Keratinocyte (primary cell): ENCODE results near the gene ATRNL1. TPM values are rescaled to one million over a fixed set of nuclear protein-coding genes. Genes with fewer than 3 reads are reported as not detected.

ENCODE experiments used
- DNase-seq: peaks from one replicate; pipeline ENCODE4 v3.0.0-alpha.2; 2011; ENCODE audit warnings: low read depth, missing footprints, low spot score
- FAIRE-seq: peaks from 2 replicates; lab custom pipeline; 2011; peaks lifted over from hg19 to GRCh38; lab: Jason Lieb, UNC
- H2AFZ ChIP-seq: 2 replicates; pipeline ENCODE4 v1.6.0; 2012; ENCODE audit warnings: low read length, control low read depth, inconsistent platforms; ENCODE audit not compliant: control insufficient read depth
- H3K27ac ChIP-seq: 2 replicates; pipeline ENCODE4 v1.5.1; 2011; ENCODE audit warnings: low read length; ENCODE audit not compliant: control insufficient read depth, insufficient read depth
- H3K27me3 ChIP-seq: 3 replicates; pipeline ENCODE4 v1.6.0; 2011; ENCODE audit warnings: low read length; ENCODE audit not compliant: control insufficient read depth, insufficient read depth; ENCODE audit errors: extremely low read depth
- H3K36me3 ChIP-seq, 2 experiments: 2 replicates in 1 of 2; 3 replicates in 1 of 2; pipeline ENCODE4 v1.5.1; 2011; ENCODE audit warnings: low read length in 2 of 2, mild to moderate bottlenecking in 1 of 2; ENCODE audit not compliant: control insufficient read depth in 2 of 2, insufficient read depth in 2 of 2; ENCODE audit errors: extremely low read depth in 1 of 2
- H3K4me1 ChIP-seq: 3 replicates; pipeline ENCODE4 v1.5.1; 2011; ENCODE audit warnings: low read length; ENCODE audit not compliant: control insufficient read depth, insufficient read depth; ENCODE audit errors: extremely low read depth
- H3K4me2 ChIP-seq: 3 replicates; pipeline ENCODE4 v1.6.0; 2011; ENCODE audit warnings: low read depth, low read length; ENCODE audit not compliant: control insufficient read depth, insufficient read depth; ENCODE audit errors: extremely low read depth
- H3K4me3 ChIP-seq, 3 experiments: fragments of 200-600 bp in 1 of 3; sonication (generic) in 1 of 3; 2 replicates in 2 of 3; 3 replicates in 1 of 3; pipeline ENCODE4 v1.5.1; 2011 to 2016; ENCODE audit warnings: low read length in 3 of 3, mild to moderate bottlenecking in 3 of 3, control low read depth in 2 of 3, inconsistent platforms in 1 of 3, low read depth in 1 of 3, mixed read lengths in 1 of 3, mixed run types in 1 of 3, moderate library complexity in 1 of 3; ENCODE audit not compliant: control insufficient read depth in 2 of 3, insufficient read depth in 2 of 3; ENCODE audit errors: extremely low read depth in 1 of 3
- H3K79me2 ChIP-seq: 2 replicates; pipeline ENCODE4 v1.6.0; 2012; ENCODE audit warnings: low read length; ENCODE audit not compliant: control insufficient read depth, insufficient read depth
- H3K9ac ChIP-seq: 3 replicates; pipeline ENCODE4 v1.6.0; 2011; ENCODE audit warnings: low read length; ENCODE audit not compliant: control insufficient read depth, insufficient read depth; ENCODE audit errors: extremely low read depth
- H3K9me1 ChIP-seq: 3 replicates; pipeline ENCODE4 v1.6.0; 2011; ENCODE audit warnings: low read length; ENCODE audit not compliant: control insufficient read depth, insufficient read depth; ENCODE audit errors: extremely low read depth
- H3K9me3 ChIP-seq: 2 replicates; pipeline ENCODE4 v1.5.1; 2012; ENCODE audit warnings: low read depth, low read length; ENCODE audit not compliant: control insufficient read depth
- H4K20me1 ChIP-seq: 3 replicates; pipeline ENCODE4 v1.6.0; 2011; ENCODE audit warnings: low read length; ENCODE audit not compliant: control insufficient read depth, insufficient read depth; ENCODE audit errors: extremely low read depth
- CTCF ChIP-seq, 3 experiments: IDR thresholded peaks in 1 of 3; conservative IDR thresholded peaks in 1 of 3; optimal IDR thresholded peaks in 1 of 3; 2 replicates in 2 of 3; 3 replicates in 1 of 3; pipeline versions ENCODE3 to v1.5.1; 2011; ENCODE audit warnings: low read length in 3 of 3, mild to moderate bottlenecking in 3 of 3, moderate library complexity in 2 of 3, control low read depth in 1 of 3, inconsistent platforms in 1 of 3; ENCODE audit not compliant: insufficient read depth in 2 of 3; ENCODE audit errors: extremely low read depth in 1 of 3
- EZH2 ChIP-seq: IDR thresholded peaks from one replicate; pipeline ENCODE4 v1.6.1; 2012; ENCODE audit warnings: inconsistent platforms, mild to moderate bottlenecking, low read length, moderate library complexity
- dilution Hi-C: fragments of 300-500 bp; cut with MboI; formaldehyde crosslinking; loops from one replicate; pipeline ENCODE4 v1.7.0; 2020; ENCODE audit warnings: low sequenced_read_pairs; ENCODE audit not compliant: extremely low pct_ligation_motif_present
- polyA plus RNA-seq, 5 experiments: library from polyadenylated mRNA; depleted of rRNA in 3 of 5; stranded (reverse) in 3 of 5; stranded (forward) in 1 of 5; unstranded in 1 of 5; fragments of >200 nt; gene quantifications; 1 replicate in 1 of 5; 2 replicates in 3 of 5; 3 replicates in 1 of 5; pipeline versions ENCODE4 v1.2.1 to v1.2.3, GENCODE V29; 2011 to 2012; ENCODE audit warnings: missing spikeins in 2 of 5, low read depth in 1 of 5, low replicate concordance in 1 of 5

Gene ATRNL1
- polyA plus RNA-seq, 1 donor (not counting 4 experiments of a cell fraction or from before 2014, with no cell fraction given), result 0.07 TPM

GRCh38 chr10:115790220-115790619, 697.1 kb downstream of the ATRNL1 start:
- Histone ChIP-seq H3K27ac (no peak overlapping the region), H2AFZ (no peak overlapping the region), H3K79me2 (no peaks in the 10 kb centered on the region), H3K4me3 (no peak overlapping the region), H3K9me1 (no peaks in the 10 kb centered on the region), H3K27me3 (no peaks in the 10 kb centered on the region), H3K4me1 (no peaks in the 10 kb centered on the region), H4K20me1 (no peaks in the 10 kb centered on the region), H3K4me2 (no peak overlapping the region), H3K9me3 (no peaks in the 10 kb centered on the region), H3K36me3 (no peaks in the 10 kb centered on the region), H3K9ac (no peak overlapping the region)
- DNase-seq, result no peak
- dilution Hi-C loops, result no loop called here
- TF ChIP-seq CTCF (optimal IDR thresholded peaks at IDR 0.05 in 1 of 3, IDR thresholded peaks at IDR 0.05 in 1 of 3, conservative IDR thresholded peaks at IDR 0.05 in 1 of 3; ENCODE audit: extremely low read depth in 1 of 3, insufficient read depth in 2 of 3, low read length in 3 of 3) (no peak), EZH2 (no peak)
- no peak for FAIRE-seq

GRCh38 chr10:115795964-115796363, 702.8 kb downstream of the ATRNL1 start:
- H3K4me3 ChIP-seq, result no peak overlapping the region
- no peak overlapping the region for H3K27ac ChIP-seq
- TF ChIP-seq EZH2, result no peak
- no peak for TF ChIP-seq CTCF (optimal IDR thresholded peaks at IDR 0.05 in 1 of 3, IDR thresholded peaks at IDR 0.05 in 1 of 3, conservative IDR thresholded peaks at IDR 0.05 in 1 of 3; ENCODE audit: extremely low read depth in 1 of 3, insufficient read depth in 2 of 3, low read length in 3 of 3)
- H3K27me3 ChIP-seq, result no peaks in the 10 kb centered on the region
- H3K4me2 ChIP-seq, result no peak overlapping the region
- dilution Hi-C loops, result no loop called here
- H3K4me1 ChIP-seq, result no peaks in the 10 kb centered on the region
- H3K9ac ChIP-seq, result no peak overlapping the region
- H3K9me3 ChIP-seq, result no peaks in the 10 kb centered on the region
- no peaks in the 10 kb centered on the region for H3K9me1 ChIP-seq
- no peak for DNase-seq
- no peaks in the 10 kb centered on the region for H4K20me1 ChIP-seq
- no peaks in the 10 kb centered on the region for H3K79me2 ChIP-seq
- no peaks in the 10 kb centered on the region for H3K36me3 ChIP-seq
- no peak for FAIRE-seq
- no peak overlapping the region for H2AFZ ChIP-seq
